Measurements from ENCODE around the gene STK32A. TPM values are rescaled to one million over a fixed set of nuclear protein-coding genes. Genes with fewer than 3 reads are reported as not detected.
"Not testable (repeated sequence)": the region's sequence is repeated elsewhere in the genome, so short reads cannot be mapped to it uniquely, and the experiment has no call there.

The STK32A gene
- total RNA-seq, 4 donors from 2014 or later = 5.1 to 27.4 (median 7.0) TPM

DNA sequence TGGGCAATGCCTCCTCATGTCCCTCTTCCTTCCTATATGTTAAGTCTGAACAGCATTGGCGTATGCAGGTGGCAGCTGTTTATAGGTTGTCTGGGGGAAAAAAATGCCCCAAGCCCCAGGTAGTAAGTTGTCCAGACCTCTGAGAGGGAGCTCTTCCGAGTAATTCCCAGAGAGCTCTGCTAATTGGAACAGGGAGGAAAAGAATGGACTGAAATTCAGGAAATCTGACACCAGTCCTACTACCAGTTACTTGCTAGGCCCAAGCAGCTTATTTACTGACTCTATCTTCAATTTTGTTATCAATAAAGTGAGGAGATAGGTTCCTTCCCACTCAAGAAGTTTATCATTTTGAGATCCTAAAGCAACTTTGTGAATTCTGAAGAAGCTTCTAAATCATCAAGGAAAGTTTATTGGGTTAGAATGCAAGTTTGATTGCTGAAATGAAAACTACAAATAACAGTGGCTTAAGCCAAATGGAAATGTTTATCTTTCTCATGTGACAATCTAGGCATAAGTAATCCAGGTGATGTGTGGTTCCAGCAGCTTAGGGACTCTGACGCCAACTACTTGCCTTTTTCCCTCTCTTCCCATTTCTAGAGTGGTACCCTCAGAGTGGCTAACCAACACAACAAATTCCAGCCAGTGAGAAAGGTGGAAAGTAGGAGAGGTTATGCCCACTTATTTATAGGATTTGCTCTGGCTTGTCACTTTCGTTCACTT, 5.6 kb downstream of the STK32A start:
- WGBS = 88% methylated on average over 4 of the region's 4 CpGs
- Histone ChIP-seq H3K36me3 (no peaks in the 10 kb centered on the region), H3K27me3 (peaks cover 3% of the 10 kb centered on the region), H3K27ac (no peak overlapping the region), H3K9me3 (no peaks in the 10 kb centered on the region), H3K4me1 (peaks cover under 1% of the 10 kb centered on the region), H3K4me3 (no peak overlapping the region)
- DNase-seq (ENCODE audit: low spot score in 2 of 2) = no peak
- TF ChIP-seq EP300 (IDR thresholded peaks at IDR 0.05) (no peak), POLR2A (IDR thresholded peaks at IDR 0.05) (no peak), POLR2AphosphoS5 (IDR thresholded peaks at IDR 0.05) (no peak)
- TF ChIP-seq, protein P1, sequence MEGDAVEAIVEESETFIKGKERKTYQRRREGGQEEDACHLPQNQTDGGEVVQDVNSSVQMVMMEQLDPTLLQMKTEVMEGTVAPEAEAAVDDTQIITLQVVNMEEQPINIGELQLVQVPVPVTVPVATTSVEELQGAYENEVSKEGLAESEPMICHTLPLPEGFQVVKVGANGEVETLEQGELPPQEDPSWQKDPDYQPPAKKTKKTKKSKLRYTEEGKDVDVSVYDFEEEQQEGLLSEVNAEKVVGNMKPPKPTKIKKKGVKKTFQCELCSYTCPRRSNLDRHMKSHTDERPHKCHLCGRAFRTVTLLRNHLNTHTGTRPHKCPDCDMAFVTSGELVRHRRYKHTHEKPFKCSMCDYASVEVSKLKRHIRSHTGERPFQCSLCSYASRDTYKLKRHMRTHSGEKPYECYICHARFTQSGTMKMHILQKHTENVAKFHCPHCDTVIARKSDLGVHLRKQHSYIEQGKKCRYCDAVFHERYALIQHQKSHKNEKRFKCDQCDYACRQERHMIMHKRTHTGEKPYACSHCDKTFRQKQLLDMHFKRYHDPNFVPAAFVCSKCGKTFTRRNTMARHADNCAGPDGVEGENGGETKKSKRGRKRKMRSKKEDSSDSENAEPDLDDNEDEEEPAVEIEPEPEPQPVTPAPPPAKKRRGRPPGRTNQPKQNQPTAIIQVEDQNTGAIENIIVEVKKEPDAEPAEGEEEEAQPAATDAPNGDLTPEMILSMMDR (IDR thresholded peaks at IDR 0.05) = no peak

DNA sequence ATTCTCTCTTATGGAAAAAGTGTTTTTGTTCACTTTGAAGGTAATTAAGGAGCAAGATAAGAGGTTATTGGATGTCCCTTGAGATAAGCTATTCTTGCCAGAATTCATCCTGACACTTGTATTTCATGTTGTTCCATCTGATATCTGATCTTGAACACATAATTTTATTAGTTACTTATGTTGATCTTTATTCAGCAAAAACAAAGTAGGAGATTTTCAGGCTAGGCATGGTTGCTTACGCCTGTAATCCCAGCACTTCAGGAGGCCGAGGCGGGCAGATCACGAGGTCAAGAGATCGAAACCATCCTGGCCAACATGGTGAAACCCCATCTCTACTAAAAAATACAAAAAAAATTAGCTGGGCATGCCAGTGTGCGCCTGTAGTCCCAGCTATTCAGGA, 8.4 kb downstream of the STK32A start:
- not testable (repeated sequence) for H3K27me3 ChIP-seq; H3K36me3 ChIP-seq; H3K27ac ChIP-seq; H3K4me1 ChIP-seq; H3K9me3 ChIP-seq; DNase-seq (ENCODE audit: low spot score in 2 of 2); H3K4me3 ChIP-seq
- 90% methylated on average over 6 of the region's 6 CpGs for WGBS

DNA sequence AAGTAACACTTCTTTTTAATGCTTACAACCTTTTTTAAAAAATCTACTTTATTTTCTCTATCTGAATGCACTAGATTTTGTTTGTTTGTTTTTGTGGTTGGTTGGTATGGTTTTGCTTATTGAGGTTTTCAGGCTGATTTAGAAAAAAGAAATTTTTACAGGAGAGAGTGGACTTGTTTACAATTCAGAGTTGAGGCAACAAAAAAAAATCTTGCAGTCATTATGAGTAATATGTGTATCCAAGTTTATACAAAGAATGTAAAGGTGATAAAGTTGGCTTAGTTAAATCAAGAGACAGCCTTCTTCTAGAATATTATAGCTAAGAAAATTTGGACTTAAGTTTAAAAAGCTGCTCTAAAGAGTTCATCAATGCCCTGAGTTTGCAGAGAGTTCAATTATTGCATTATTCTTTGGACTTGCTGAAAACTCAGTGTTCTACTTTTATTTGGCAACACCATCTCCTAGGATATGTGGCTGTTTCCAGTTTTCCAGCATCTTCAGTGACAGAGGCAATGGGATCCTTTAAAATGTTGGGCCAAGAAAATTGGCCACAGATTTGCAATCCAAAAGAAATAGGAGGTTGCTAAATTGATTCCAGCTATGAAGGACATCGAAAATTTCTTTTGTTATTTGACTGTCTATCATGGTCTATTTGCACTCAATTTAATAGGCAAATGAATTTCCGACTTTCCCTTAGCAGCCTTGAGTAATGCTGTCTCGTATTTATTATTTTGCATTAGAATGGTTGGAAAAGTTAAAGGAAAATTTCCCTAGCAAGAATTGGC, 10.7 kb downstream of the STK32A start:
- 51% methylated on average over 3 of the region's 3 CpGs for WGBS

DNA sequence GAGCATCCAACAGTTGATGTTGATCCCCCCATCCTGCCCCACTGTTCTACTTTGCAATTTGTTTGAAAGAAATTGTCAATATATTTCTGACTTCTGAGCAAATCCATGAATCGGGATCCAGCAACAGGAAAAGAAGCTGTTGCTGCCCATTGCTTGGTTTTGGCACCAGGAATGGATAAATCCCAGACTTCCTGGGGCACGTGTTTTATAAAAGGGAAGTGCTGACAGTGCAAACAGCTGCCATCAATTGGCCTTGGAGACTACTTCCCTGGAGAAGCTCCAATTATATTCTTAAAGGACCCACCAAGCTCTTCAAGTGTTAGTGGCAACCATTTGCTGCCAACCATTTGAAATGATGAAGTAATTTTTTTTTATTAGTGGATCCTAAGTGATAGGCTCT, 13.7 kb downstream of the STK32A start:
- Histone ChIP-seq H3K4me1 (peaks cover 8% of the 10 kb centered on the region), H3K27me3 (no peaks in the 10 kb centered on the region), H3K36me3 (no peaks in the 10 kb centered on the region), H3K9me3 (no peaks in the 10 kb centered on the region), H3K27ac (no peak overlapping the region), H3K4me3 (no peak overlapping the region)
- WGBS = 24% methylated on average over 2 of the region's 2 CpGs
- TF ChIP-seq, protein P1 (IDR thresholded peaks at IDR 0.05) = no peak
- TF ChIP-seq EP300 (IDR thresholded peaks at IDR 0.05) (no peak), POLR2A (IDR thresholded peaks at IDR 0.05) (no peak), POLR2AphosphoS5 (IDR thresholded peaks at IDR 0.05) (no peak)
- no peak for DNase-seq (ENCODE audit: low spot score in 2 of 2)

More for the DNA sequence above, 10.7 kb downstream of the STK32A start:
- Histone ChIP-seq H3K27me3 (no peaks in the 10 kb centered on the region), H3K4me1 (peaks cover 8% of the 10 kb centered on the region), H3K36me3 (no peaks in the 10 kb centered on the region), H3K27ac (no peak overlapping the region), H3K9me3 (no peaks in the 10 kb centered on the region), H3K4me3 (no peak overlapping the region)
- DNase-seq (ENCODE audit: low spot score in 2 of 2) = no peak
- no peak for TF ChIP-seq POLR2A (IDR thresholded peaks at IDR 0.05)
- TF ChIP-seq, protein P1 (IDR thresholded peaks at IDR 0.05) = no peak
- TF ChIP-seq EP300 (IDR thresholded peaks at IDR 0.05) = no peak
- TF ChIP-seq POLR2AphosphoS5 (IDR thresholded peaks at IDR 0.05) = no peak

DNA sequence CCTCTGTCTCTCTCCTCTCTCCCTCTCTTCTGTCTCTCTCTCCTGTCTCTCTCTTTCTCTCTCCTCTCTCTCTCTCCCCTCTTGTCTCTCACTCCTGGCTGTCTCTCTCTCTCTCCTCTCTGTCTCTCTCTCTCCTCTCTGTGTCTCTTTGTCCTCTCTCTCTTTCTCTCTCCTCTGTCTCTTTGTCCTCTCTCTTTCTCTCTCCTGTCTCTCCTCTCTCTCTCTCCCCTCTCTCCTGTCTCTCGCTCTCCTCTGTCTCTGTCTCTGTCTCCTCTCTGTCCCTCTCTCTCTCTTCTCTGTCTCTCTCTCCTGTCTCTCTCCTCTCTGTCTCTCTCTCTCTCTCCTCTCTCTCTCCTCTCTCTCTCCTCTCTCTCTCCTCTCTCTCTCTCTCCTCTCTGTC, 25.0 kb downstream of the STK32A start:
- Histone ChIP-seq H3K27me3 (no peaks in the 10 kb centered on the region), H3K27ac (no peak overlapping the region), H3K36me3 (no peaks in the 10 kb centered on the region), H3K4me3 (no peak overlapping the region), H3K4me1 (no peaks in the 10 kb centered on the region), H3K9me3 (no peaks in the 10 kb centered on the region)
- no peak for DNase-seq (ENCODE audit: low spot score in 2 of 2)
- 100% methylated on average over 1 of the region's 1 CpG for whole genome bisulfite sequencing
- TF ChIP-seq POLR2AphosphoS5 (IDR thresholded peaks at IDR 0.05) (no peak), EP300 (IDR thresholded peaks at IDR 0.05) (no peak), POLR2A (IDR thresholded peaks at IDR 0.05) (no peak)
- TF ChIP-seq, protein P1 (IDR thresholded peaks at IDR 0.05) = no peak
